ENCODE results near the gene DUSP22.

DNA sequence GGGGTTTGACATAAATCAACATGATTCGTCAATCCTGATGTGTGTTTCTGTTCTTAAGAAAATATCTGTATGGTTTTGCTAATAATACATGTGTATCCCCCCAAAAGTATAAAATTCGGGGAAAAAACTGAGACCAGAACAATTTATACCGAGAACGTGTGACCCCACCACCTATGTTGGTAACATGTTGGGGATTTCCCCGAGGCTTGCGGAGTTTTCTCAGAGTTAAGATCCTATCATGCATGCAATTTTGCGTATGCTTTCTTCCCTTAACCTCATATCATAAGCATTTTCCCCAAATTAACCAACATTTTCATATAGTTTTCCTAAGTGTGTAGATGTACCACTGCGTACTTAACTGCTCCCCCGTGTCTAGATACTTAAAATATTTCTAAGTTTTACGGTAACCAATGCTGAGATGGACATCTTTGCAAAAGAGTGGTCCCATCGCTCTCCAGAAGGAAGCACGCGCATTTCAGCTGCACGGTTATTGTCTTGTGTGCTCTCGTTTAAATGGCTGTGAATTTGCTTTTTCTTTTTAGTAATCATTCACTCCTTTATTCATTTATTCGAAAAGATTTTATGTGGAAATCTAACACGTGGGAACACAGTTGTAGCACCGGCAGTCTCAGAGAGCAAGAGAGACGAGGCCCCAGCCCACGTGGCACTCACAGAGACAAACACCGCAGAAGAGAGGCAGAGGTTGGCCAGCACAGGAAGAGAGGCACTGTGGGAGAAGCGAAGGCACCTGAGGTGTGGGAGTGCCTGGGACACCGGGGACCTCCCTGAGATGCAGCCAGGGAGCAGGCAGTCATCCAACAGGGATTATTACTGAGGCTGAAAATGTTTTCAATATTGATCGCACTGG lies 86.0 kb downstream of the DUSP22 start:
- TF ChIP-seq, protein P1, sequence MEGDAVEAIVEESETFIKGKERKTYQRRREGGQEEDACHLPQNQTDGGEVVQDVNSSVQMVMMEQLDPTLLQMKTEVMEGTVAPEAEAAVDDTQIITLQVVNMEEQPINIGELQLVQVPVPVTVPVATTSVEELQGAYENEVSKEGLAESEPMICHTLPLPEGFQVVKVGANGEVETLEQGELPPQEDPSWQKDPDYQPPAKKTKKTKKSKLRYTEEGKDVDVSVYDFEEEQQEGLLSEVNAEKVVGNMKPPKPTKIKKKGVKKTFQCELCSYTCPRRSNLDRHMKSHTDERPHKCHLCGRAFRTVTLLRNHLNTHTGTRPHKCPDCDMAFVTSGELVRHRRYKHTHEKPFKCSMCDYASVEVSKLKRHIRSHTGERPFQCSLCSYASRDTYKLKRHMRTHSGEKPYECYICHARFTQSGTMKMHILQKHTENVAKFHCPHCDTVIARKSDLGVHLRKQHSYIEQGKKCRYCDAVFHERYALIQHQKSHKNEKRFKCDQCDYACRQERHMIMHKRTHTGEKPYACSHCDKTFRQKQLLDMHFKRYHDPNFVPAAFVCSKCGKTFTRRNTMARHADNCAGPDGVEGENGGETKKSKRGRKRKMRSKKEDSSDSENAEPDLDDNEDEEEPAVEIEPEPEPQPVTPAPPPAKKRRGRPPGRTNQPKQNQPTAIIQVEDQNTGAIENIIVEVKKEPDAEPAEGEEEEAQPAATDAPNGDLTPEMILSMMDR (IDR thresholded peaks at IDR 0.05; ENCODE audit: borderline replicate concordance, extremely low read depth, low read length, poor library complexity, severe bottlenecking), result no peak
- no peak for TF ChIP-seq EZH2 (IDR thresholded peaks at IDR 0.05; ENCODE audit: borderline replicate concordance, low read depth, low read length, severe bottlenecking)

Data from DND-41 (cell line).